Measurements from ENCODE around the gene PPM1E.

DNA sequence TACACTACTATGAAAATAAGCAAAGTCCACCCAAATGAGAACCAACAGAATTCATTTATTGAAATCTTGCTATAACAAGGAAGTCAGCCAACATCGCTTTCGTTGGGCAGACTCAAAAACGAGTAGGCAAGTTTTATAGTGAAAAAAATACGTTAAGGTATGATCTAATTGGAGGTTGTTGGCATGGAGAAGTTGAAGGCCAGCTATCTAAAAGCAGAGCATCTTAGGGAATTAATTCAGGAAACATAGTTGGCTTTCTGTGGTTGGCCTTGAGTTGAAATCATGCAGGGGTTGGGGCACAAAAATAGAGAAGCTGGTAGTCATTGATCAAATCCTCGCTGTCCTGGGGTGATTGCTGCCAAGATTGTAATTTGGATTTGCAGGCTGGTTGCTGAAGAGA, 118.3 kb downstream of the PPM1E start:
- TF ChIP-seq EP300 (IDR thresholded peaks at IDR 0.05) = no peak
- no peak for TF ChIP-seq CTCF (IDR thresholded peaks at IDR 0.05)
- TF ChIP-seq POLR2AphosphoS5 (IDR thresholded peaks at IDR 0.05) = no peak
- no peak for TF ChIP-seq POLR2A (IDR thresholded peaks at IDR 0.05)

Data from suprapubic skin (tissue), 4 donors.